GM12872 (cell line): ENCODE data around the gene CHSY1.

Experiments used
- TF ChIP-seq, protein P1 (sequence below): IDR thresholded peaks from 3 replicates; pipeline ENCODE4 v1.5.1; 2011; ENCODE audit warnings: low read depth, mild to moderate bottlenecking, low read length, moderate library complexity; ENCODE audit not compliant: insufficient read depth

Gene CHSY1

DNA sequence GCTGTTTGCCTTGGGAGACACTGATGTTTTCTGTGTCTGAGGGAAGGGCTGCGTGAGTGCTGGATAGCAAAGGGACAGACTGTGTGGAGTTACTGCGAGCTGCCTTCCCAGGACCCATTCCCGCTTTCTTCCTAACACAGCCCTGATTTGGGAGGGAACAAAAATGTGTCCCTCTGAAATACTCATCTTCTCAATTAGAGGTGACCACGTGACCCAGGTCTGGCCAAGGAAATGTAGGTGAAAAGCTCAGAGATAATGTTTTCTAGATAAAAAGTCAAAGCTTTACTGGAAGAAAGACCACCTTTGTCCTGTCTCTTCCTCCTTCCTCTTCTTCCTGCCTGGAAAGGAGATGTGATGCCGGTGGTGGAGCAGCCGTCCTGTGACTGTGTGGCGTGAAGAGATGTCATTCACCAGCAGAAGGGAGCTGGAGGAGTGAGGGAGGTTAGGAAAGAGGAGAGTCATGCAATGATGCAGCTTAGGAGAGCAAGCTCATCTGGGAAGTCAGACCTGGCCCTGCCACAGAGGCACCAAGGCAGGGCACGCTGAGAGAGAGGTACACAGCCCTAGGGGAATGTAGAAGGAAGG, 105.6 kb downstream of the CHSY1 start:
- TF ChIP-seq, protein P1, sequence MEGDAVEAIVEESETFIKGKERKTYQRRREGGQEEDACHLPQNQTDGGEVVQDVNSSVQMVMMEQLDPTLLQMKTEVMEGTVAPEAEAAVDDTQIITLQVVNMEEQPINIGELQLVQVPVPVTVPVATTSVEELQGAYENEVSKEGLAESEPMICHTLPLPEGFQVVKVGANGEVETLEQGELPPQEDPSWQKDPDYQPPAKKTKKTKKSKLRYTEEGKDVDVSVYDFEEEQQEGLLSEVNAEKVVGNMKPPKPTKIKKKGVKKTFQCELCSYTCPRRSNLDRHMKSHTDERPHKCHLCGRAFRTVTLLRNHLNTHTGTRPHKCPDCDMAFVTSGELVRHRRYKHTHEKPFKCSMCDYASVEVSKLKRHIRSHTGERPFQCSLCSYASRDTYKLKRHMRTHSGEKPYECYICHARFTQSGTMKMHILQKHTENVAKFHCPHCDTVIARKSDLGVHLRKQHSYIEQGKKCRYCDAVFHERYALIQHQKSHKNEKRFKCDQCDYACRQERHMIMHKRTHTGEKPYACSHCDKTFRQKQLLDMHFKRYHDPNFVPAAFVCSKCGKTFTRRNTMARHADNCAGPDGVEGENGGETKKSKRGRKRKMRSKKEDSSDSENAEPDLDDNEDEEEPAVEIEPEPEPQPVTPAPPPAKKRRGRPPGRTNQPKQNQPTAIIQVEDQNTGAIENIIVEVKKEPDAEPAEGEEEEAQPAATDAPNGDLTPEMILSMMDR, result no peak

DNA sequence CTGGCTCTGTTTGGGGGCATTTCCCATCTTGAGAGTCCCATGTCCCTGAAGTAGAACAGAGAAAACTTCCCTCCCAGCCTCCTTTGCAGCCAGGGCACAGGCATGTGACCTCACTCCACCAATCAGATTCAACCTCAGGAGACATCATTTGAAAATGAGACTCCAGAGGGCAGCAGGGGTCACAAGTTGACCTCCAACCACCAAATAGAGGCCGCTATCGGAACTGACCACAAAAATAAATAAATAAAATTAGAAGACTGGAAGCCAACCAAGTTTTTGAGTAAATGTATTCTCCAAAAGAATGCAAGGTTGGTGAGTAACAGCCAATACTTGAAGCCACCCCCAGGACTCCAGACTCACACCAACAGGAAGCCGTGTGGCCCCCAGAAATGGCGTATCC, 106.5 kb downstream of the CHSY1 start:
- TF ChIP-seq, protein P1, result no peak

DNA sequence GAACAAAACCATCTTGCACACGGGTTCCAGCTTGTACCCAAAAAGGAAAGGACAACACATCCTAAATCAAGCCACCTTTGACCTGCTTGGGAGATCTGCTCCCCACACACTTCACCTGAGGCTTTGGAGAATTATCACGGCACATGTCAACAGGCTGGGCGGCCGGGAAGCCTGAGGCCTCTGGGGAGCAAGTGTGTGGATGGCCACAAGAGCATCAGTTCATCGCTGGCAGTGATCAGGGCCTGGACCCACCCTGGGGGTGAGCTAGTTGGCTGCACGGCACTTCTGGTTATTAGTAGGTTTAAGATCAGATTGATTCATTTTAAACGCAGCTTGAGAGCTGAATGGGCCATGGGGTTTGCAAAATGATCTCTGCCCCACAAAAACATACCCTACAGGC, 108.5 kb downstream of the CHSY1 start:
- TF ChIP-seq, protein P1, result no peak

DNA sequence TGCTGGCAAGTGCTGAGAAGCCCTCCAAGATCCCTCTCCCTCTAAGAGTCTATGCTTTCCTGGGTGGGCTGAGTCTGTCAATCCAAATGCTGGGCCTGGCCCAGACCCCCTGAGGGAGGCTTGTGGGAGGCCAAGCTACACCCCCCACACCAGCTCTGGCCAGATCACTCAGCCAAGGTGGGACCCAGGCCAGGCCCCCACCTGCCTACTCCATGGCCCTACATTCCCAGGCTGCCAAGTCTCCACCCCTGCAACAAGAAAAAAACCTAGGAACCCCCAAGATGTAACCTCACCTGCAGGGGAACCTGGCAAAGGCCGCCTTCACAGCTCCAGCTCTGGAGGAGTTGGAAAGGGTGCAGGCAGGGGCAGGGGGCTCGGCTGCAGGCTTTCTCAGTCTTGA, 109.1 kb downstream of the CHSY1 start:
- TF ChIP-seq, protein P1, result no peak

DNA sequence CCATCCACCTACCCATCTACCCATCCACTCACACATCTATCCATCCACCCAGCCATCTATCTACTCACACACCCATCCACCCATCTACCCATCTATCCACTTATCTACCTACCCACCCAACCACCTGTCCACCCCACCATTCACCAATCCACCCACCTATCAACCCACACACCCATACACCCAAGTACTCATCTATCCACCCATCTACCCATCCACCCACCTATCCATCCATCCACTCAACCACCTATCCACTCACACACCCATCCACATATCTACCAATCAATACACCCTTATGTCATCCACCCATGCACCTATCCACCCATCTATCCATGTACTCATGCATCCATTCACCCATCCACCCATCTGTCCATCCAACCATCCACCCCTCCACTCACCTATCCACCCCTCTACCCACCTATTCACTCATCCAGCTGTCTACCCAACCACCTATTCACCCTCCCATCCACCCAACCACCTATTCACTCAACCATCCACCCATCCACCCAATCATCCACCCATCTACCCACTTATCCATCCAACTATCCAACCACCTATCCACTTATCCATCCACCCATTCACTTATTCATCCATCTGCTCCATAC, 109.8 kb downstream of the CHSY1 start:
- TF ChIP-seq, protein P1, result no peak

DNA sequence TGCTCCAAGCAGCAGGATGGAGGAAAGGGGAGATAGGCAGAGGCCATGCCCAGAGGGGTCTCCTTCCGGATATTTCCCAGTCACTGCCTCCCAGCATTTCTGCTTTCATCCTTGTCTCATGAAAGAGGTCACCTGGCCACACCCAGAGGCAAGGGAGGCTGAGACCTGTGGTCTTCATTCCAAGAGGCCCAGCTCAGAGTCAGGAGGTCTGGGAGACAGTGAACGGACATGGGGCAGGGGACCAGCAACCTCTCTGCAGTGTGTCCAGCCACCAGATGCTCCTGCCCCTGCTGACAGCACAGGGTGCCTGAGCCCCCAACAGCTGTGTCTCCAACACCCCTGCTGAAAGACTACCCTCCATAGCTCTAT, 111.2 kb downstream of the CHSY1 start:
- TF ChIP-seq, protein P1, result no peak

DNA sequence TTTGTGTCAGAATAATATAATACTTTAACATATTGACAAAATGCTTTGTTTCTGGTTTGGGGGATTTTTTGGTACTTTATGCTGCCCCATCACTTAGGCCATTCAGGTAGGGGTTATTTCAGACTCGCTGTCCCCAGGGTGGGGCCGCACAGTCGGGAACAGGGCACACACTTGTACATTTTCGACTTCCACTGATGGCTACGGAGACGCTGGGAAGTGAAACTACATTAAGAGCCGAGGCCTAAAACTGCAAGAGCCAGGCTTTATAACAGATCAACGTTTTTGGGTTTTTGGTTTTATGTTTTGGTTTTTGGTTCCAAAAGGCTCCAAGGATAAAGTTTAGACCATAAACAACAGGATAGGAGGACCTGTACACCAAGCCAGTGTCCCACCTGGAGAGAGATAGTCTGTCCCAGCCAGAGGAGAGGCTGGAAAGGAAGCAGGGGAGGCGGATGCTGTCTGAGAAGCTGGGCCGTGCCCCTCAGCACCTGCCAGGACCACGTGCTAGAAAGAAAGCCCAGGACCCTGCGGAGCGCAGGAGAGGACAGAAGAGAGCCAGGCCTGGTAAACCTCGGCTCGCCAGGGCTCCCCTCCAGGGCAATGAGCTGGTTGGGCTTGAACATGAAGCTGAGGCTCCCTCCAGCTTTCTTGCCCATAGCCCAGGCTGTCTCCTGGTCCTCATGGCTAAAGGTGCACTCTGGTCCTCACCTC, 111.7 kb downstream of the CHSY1 start:
- TF ChIP-seq, protein P1, result no peak
